ENCODE results near the gene TRAPPC12. TPM values are rescaled to one million over a fixed set of nuclear protein-coding genes. Genes with fewer than 3 reads are reported as not detected.

TRAPPC12 gene
- total RNA-seq, 3 donors from 2014 or later: 52.5 to 89.6 (median 69.2) TPM

- no peaks in the 10 kb centered on the region for H3K4me1 ChIP-seq
- H3K36me3 ChIP-seq: no peaks in the 10 kb centered on the region
- intact Hi-C loops (cut with DNase I; ENCODE audit: low total_unique reads): no loop called here
- no peak for TF ChIP-seq POLR2A (IDR thresholded peaks at IDR 0.05)
- TF ChIP-seq POLR2AphosphoS5 (IDR thresholded peaks at IDR 0.05): no peak
- TF ChIP-seq CTCF (IDR thresholded peaks at IDR 0.05): no peak
- DNase-seq (ENCODE audit: low spot score in 2 of 2): no peak
- H3K27me3 ChIP-seq: no peaks in the 10 kb centered on the region
- H3K9me3 ChIP-seq: no peaks in the 10 kb centered on the region
- no peak overlapping the region for H3K27ac ChIP-seq
- no peak overlapping the region for H3K4me3 ChIP-seq
Observed at GRCh38 chr2:3405876-3406275, 26.4 kb downstream of the TRAPPC12 start.

- Histone ChIP-seq H3K9me3 (no peaks in the 10 kb centered on the region), H3K4me3 (no peak overlapping the region), H3K4me1 (no peaks in the 10 kb centered on the region), H3K27me3 (no peaks in the 10 kb centered on the region), H3K36me3 (no peaks in the 10 kb centered on the region), H3K27ac (no peak overlapping the region)
- no peak for DNase-seq (ENCODE audit: low spot score in 2 of 2)
- TF ChIP-seq CTCF (IDR thresholded peaks at IDR 0.05): no peak
- intact Hi-C loops (cut with DNase I; ENCODE audit: low total_unique reads): no loop called here
Observed at GRCh38 chr2:3406501-3406900, 27.0 kb downstream of the TRAPPC12 start.

GRCh38 chr2:3408781-3409180 lies 29.3 kb downstream of the TRAPPC12 start:
- H3K27me3 ChIP-seq: no peaks in the 10 kb centered on the region
- DNase-seq (ENCODE audit: low spot score in 2 of 2): no peak
- no peak for TF ChIP-seq POLR2A (IDR thresholded peaks at IDR 0.05)
- TF ChIP-seq CTCF (IDR thresholded peaks at IDR 0.05): no peak
- TF ChIP-seq POLR2AphosphoS5 (IDR thresholded peaks at IDR 0.05): no peak
- no peaks in the 10 kb centered on the region for H3K9me3 ChIP-seq
- H3K4me3 ChIP-seq: no peak overlapping the region
- no peaks in the 10 kb centered on the region for H3K36me3 ChIP-seq
- no peak overlapping the region for H3K27ac ChIP-seq
- no peaks in the 10 kb centered on the region for H3K4me1 ChIP-seq
- intact Hi-C loops (cut with DNase I; ENCODE audit: low total_unique reads): no loop called here

- TF ChIP-seq POLR2A (IDR thresholded peaks at IDR 0.05) (no peak), POLR2AphosphoS5 (IDR thresholded peaks at IDR 0.05) (no peak), CTCF (IDR thresholded peaks at IDR 0.05) (no peak)
- H3K27me3 ChIP-seq: no peaks in the 10 kb centered on the region
- intact Hi-C loops (cut with DNase I; ENCODE audit: low total_unique reads): no loop called here
- no peak overlapping the region for H3K4me3 ChIP-seq
- H3K36me3 ChIP-seq: no peaks in the 10 kb centered on the region
- H3K27ac ChIP-seq: no peak overlapping the region
- no peaks in the 10 kb centered on the region for H3K9me3 ChIP-seq
- no peaks in the 10 kb centered on the region for H3K4me1 ChIP-seq
- no peak for DNase-seq (ENCODE audit: low spot score in 2 of 2)
Observed at GRCh38 chr2:3409627-3410170, 30.2 kb downstream of the TRAPPC12 start.

- intact Hi-C loops (cut with DNase I; ENCODE audit: low total_unique reads): no loop called here
- Histone ChIP-seq H3K36me3 (peaks cover 6% of the 10 kb centered on the region), H3K4me1 (no peaks in the 10 kb centered on the region), H3K27me3 (no peaks in the 10 kb centered on the region), H3K4me3 (no peak overlapping the region), H3K9me3 (no peaks in the 10 kb centered on the region), H3K27ac (no peak overlapping the region)
- no peak for DNase-seq (ENCODE audit: low spot score in 2 of 2)
- TF ChIP-seq CTCF (IDR thresholded peaks at IDR 0.05) (no peak), POLR2A (IDR thresholded peaks at IDR 0.05) (no peak), POLR2AphosphoS5 (IDR thresholded peaks at IDR 0.05) (no peak)
Observed at GRCh38 chr2:3411103-3411502, 31.6 kb downstream of the TRAPPC12 start.
